H9 (cell line): ENCODE measurements around the gene DNAH8. TPM values are rescaled to one million over a fixed set of nuclear protein-coding genes. Genes with fewer than 3 reads are reported as not detected.

ENCODE experiments used
- DNase-seq: peaks from one replicate; pipeline ENCODE4 v3.0.0-alpha.2; 2017
- H2AFZ ChIP-seq: one replicate; pipeline ENCODE4 v1.6.1; 2013; ENCODE audit warnings: mild to moderate bottlenecking, low read length, control low read depth, moderate library complexity
- H2AK5ac ChIP-seq: 2 replicates; pipeline ENCODE4 v1.6.1; 2013; ENCODE audit warnings: low read length, control low read depth, mixed read lengths; ENCODE audit not compliant: insufficient read length
- H2BK120ac ChIP-seq: one replicate; pipeline ENCODE4 v1.6.1; 2013; ENCODE audit warnings: low read depth, mild to moderate bottlenecking, low read length, control low read depth, inconsistent platforms; ENCODE audit not compliant: poor library complexity, severe bottlenecking
- H2BK12ac ChIP-seq: 2 replicates; pipeline ENCODE4 v1.6.1; 2013; ENCODE audit warnings: low read length, control low read depth, mixed read lengths, low read depth; ENCODE audit not compliant: insufficient read length
- H2BK15ac ChIP-seq: 2 replicates; pipeline ENCODE4 v1.6.1; 2013; ENCODE audit warnings: low read depth, low read length, control low read depth
- H2BK20ac ChIP-seq: one replicate; pipeline ENCODE4 v1.6.1; 2013; ENCODE audit warnings: low read depth, mild to moderate bottlenecking, low read length, control low read depth, inconsistent platforms; ENCODE audit not compliant: poor library complexity, severe bottlenecking
- H2BK5ac ChIP-seq: 2 replicates; pipeline ENCODE4 v1.6.1; 2013; ENCODE audit warnings: low read length, control low read depth, mixed read lengths; ENCODE audit not compliant: insufficient read length
- H3K14ac ChIP-seq: 2 replicates; pipeline ENCODE4 v1.6.1; 2013; ENCODE audit warnings: low read length, control low read depth; ENCODE audit not compliant: insufficient read depth
- H3K18ac ChIP-seq: 2 replicates; pipeline ENCODE4 v1.6.1; 2013; ENCODE audit warnings: low read depth, mild to moderate bottlenecking, mixed read lengths, low read length, control low read depth; ENCODE audit not compliant: insufficient read length
- H3K23ac ChIP-seq: 2 replicates; pipeline ENCODE4 v1.6.1; 2013; ENCODE audit warnings: low read length, control low read depth, mixed read lengths, low read depth; ENCODE audit not compliant: insufficient read length
- H3K23me2 ChIP-seq: 2 replicates; pipeline ENCODE4 v1.6.1; 2013; ENCODE audit warnings: low read depth, mild to moderate bottlenecking, mixed read lengths, low read length, control low read depth; ENCODE audit not compliant: insufficient read length, poor library complexity, severe bottlenecking
- H3K27ac ChIP-seq: 2 replicates; pipeline ENCODE4 v1.5.1; 2013; ENCODE audit warnings: low read length, control low read depth, mixed read lengths, low read depth; ENCODE audit not compliant: insufficient read length
- H3K27me3 ChIP-seq: 2 replicates; pipeline ENCODE4 v1.6.1; 2013; ENCODE audit warnings: low read length, control low read depth, inconsistent platforms; ENCODE audit not compliant: insufficient read depth
- H3K4ac ChIP-seq: 2 replicates; pipeline ENCODE4 v1.6.1; 2013; ENCODE audit warnings: low read depth, mild to moderate bottlenecking, control low read depth, inconsistent platforms, low read length, moderate library complexity
- H3K4me1 ChIP-seq: 2 replicates; pipeline ENCODE4 v1.6.1; 2013; ENCODE audit warnings: low read length, control low read depth, inconsistent platforms; ENCODE audit not compliant: insufficient read depth
- H3K4me2 ChIP-seq: 2 replicates; pipeline ENCODE4 v1.6.1; 2013; ENCODE audit warnings: low read length, control low read depth, mixed read lengths; ENCODE audit not compliant: insufficient read length, insufficient read depth
- H3K56ac ChIP-seq: 2 replicates; pipeline ENCODE4 v1.6.1; 2013; ENCODE audit warnings: low read depth, mild to moderate bottlenecking, mixed read lengths, low read length, control low read depth; ENCODE audit not compliant: insufficient read length
- H3K79me1 ChIP-seq: 2 replicates; pipeline ENCODE4 v1.6.1; 2013; ENCODE audit warnings: low read depth, mild to moderate bottlenecking, moderate library complexity, low read length, control low read depth, inconsistent platforms; ENCODE audit not compliant: insufficient read depth, poor library complexity, severe bottlenecking
- H3K79me2 ChIP-seq: 2 replicates; pipeline ENCODE4 v1.6.1; 2013; ENCODE audit warnings: low read length, control low read depth, inconsistent platforms; ENCODE audit not compliant: insufficient read depth
- H3K9ac ChIP-seq: 2 replicates; pipeline ENCODE4 v1.6.1; 2013; ENCODE audit warnings: low read length, control low read depth, mixed read lengths; ENCODE audit not compliant: insufficient read length; ENCODE audit errors: extremely low read depth
- H3K9me3 ChIP-seq: one replicate; pipeline ENCODE4 v1.6.1; 2013; ENCODE audit warnings: low read depth, low read length, inconsistent platforms; ENCODE audit not compliant: control insufficient read depth
- H3T11ph ChIP-seq: one replicate; pipeline ENCODE4 v1.6.1; 2013; ENCODE audit warnings: mild to moderate bottlenecking, low read length, control low read depth, inconsistent platforms
- H4K20me1 ChIP-seq: one replicate; pipeline ENCODE4 v1.6.1; 2013; ENCODE audit not compliant: control insufficient read depth, insufficient read length, insufficient read depth
- H4K5ac ChIP-seq: 2 replicates; pipeline ENCODE4 v1.6.1; 2013; ENCODE audit warnings: low read depth, mild to moderate bottlenecking, mixed read lengths, low read length, control low read depth; ENCODE audit not compliant: insufficient read length
- H4K8ac ChIP-seq: replicated peaks from 2 replicates; pipeline ENCODE4 v1.6.1; 2013; ENCODE audit warnings: low read length, control low read depth, mixed read lengths, low read depth; ENCODE audit not compliant: insufficient read length
- H4K91ac ChIP-seq: 2 replicates; pipeline ENCODE4 v1.6.1; 2013; ENCODE audit warnings: low read depth, mild to moderate bottlenecking, moderate library complexity, mixed read lengths, low read length, control low read depth; ENCODE audit not compliant: insufficient read length
- H3K27ac Mint-ChIP-seq, 3 experiments: 2 replicates in 2 of 3; 3 replicates in 1 of 3; pipeline ENCODE4 v1.8.0; 2020 to 2021; ENCODE audit warnings: mixed read lengths in 3 of 3, mild to moderate bottlenecking in 1 of 3, moderate library complexity in 1 of 3
- H3K27me3 Mint-ChIP-seq: 2 replicates; pipeline ENCODE4 v1.8.0; 2021; ENCODE audit warnings: low read depth, mild to moderate bottlenecking, moderate library complexity, mixed read lengths
- H3K36me3 Mint-ChIP-seq, 3 experiments: 2 replicates in 2 of 3; 3 replicates in 1 of 3; pipeline ENCODE4 v1.8.0; 2020 to 2021; ENCODE audit warnings: low read depth in 3 of 3, mixed read lengths in 3 of 3; ENCODE audit not compliant: insufficient read depth in 1 of 3
- H3K4me1 Mint-ChIP-seq, 2 experiments: 2 replicates each; pipeline ENCODE4 v1.8.0; 2020; ENCODE audit warnings: mixed read lengths in 2 of 2
- H3K4me3 Mint-ChIP-seq, 2 experiments: 2 replicates in 1 of 2; 3 replicates in 1 of 2; pipeline ENCODE4 v1.8.0; 2020 to 2021; ENCODE audit warnings: mild to moderate bottlenecking in 2 of 2, mixed read lengths in 2 of 2, moderate library complexity in 1 of 2
- H3K9me3 Mint-ChIP-seq, 2 experiments: 2 replicates in 1 of 2; 3 replicates in 1 of 2; pipeline ENCODE4 v1.8.0; 2020; ENCODE audit warnings: mild to moderate bottlenecking in 2 of 2, mixed read lengths in 2 of 2, moderate library complexity in 1 of 2
- CTCF ChIP-seq: fragments of 200-600 bp; sonication (generic); conservative IDR thresholded peaks from 3 replicates; pipeline ENCODE4 v1.8.0; 2021; ENCODE audit warnings: antibody characterized with exemption, mild to moderate bottlenecking
- WGBS: extraction: QIAGEN DNeasy Blood & Tissue Kit; methylation state at CpG from one replicate; pipeline ENCODE4 v1.1.7; 2013; ENCODE audit warnings: missing lambda C conversion rate, low lambda C conversion rate, mixed read lengths; ENCODE audit not compliant: insufficient read length; ENCODE audit errors: extremely low coverage; 5-methylcytosine and 5-hydroxymethylcytosine counted together
- total RNA-seq: library from RNA; stranded (reverse); gene quantifications from 2 replicates; pipeline ENCODE4 v1.2.1, GENCODE V29; 2021

DNAH8 gene
- total RNA-seq, 1 experiment from 2014 or later, result not detected

DNA sequence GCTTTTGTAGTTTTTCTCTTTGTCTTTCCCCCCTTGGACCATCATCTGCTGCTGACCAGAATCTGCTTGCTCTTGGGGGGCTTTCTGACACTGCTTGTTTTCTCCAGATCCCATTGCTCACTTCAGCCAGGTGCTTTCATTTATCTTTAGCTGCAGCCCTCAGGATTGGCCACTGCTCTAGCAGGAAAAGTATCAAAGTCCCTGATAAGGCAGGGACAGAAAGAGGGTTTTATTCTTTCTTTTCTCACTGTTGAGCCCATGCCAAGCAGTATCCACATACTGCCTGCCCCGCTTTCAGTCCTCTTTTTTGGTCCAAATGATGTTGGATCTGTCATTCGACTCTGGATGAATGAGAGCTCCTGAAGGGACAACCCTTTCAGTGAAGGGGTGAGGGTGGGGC lies 141.4 kb downstream of the DNAH8 start:
- Mint-ChIP-seq H3K4me3 (no peak overlapping the region), H3K36me3 (no peaks in the 10 kb centered on the region), H3K27ac (no peak overlapping the region), H3K9me3 (no peaks in the 10 kb centered on the region), H3K27me3 (peaks cover 6% of the 10 kb centered on the region; the same call in 1 of the 2 replicates), H3K4me1 (peaks cover 6 to 12% of the 10 kb centered on the region in 2 experiments; a peak in 3 of 4 replicates)
- Histone ChIP-seq H4K8ac (no peak overlapping the region), H3K4me2 (no peak overlapping the region), H4K91ac (no peak overlapping the region), H3K14ac (no peak overlapping the region), H3T11ph (no peak overlapping the region), H3K23me2 (no peaks in the 10 kb centered on the region), H3K4me1 (peaks cover 3% of the 10 kb centered on the region; the same call in 1 of the 2 replicates), H2BK15ac (no peak overlapping the region), H2BK12ac (no peak overlapping the region), H3K4ac (no peak overlapping the region), H4K5ac (no peak overlapping the region), H3K79me2 (no peaks in the 10 kb centered on the region), H3K56ac (no peak overlapping the region), H3K79me1 (no peaks in the 10 kb centered on the region), H3K18ac (no peak overlapping the region), H3K9ac (no peak overlapping the region), H2BK20ac (no peak overlapping the region), H3K27me3 (no peaks in the 10 kb centered on the region), H4K20me1 (no peaks in the 10 kb centered on the region), H3K9me3 (no peaks in the 10 kb centered on the region), H2BK120ac (no peak overlapping the region), H3K27ac (no peak overlapping the region), H2AK5ac (no peak overlapping the region), H3K23ac (no peak overlapping the region), H2AFZ (no peak overlapping the region), H2BK5ac (no peak overlapping the region)
- TF ChIP-seq CTCF, result no peak
- no CpG with 5 or more reads among the region's 2 CpGs for WGBS
- no peak for DNase-seq
